GM19468 (cell line): ENCODE data around the gene RIC8B.
"Not testable (repeated sequence)": the region's sequence is repeated elsewhere in the genome, so short reads cannot be mapped to it uniquely, and the experiment has no call there.

Experiments
- ATAC-seq: cut with Tn5 transposase; IDR thresholded peaks from one replicate; pipeline ENCODE4 v1.9.1; 2021; ENCODE audit warnings: mild to moderate bottlenecking, moderate library complexity, moderate number of reproducible peaks; ENCODE audit not compliant: unreplicated experiment; ENCODE audit errors: extremely low read depth

Gene RIC8B

DNA sequence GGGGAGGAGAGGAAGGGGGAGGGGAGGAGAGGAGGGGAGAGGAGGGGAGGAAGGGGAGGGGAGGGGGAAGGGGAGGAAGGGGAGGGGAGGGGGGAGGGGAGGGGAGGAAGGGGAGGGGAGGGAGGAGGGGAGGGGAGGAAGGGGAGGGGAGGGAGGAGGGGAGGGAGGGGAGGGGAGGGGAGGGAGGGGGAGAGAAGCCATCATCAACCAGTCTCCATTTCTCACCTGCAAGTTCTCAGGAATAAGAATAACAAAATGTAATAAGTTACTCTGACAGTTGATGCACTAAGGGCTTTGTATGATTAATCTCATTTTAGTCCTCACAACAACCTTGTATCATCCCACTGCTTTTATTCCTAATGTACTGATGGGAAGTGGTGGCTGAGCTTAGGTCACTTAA, 122.1 kb downstream of the RIC8B start:
- no peak for ATAC-seq

DNA sequence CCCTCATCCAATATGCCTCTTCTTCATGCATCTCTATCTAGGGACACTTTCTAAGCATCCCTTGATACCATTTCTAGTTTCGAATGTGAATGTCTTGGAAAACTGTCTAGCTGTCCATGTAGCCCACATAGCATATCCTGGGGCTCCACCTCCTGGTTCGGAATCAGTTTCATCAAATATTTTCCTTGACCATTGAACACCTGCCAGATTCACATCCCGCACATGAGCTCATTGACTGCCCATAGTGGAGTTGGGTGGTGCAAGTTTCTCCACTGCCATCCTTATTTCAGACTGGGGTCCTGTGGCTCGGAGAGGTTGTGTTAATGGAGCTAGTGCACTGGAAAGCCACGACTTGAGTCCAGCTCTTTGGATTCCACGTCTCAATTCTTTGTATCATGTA, 122.6 kb downstream of the RIC8B start:
- no peak for ATAC-seq

DNA sequence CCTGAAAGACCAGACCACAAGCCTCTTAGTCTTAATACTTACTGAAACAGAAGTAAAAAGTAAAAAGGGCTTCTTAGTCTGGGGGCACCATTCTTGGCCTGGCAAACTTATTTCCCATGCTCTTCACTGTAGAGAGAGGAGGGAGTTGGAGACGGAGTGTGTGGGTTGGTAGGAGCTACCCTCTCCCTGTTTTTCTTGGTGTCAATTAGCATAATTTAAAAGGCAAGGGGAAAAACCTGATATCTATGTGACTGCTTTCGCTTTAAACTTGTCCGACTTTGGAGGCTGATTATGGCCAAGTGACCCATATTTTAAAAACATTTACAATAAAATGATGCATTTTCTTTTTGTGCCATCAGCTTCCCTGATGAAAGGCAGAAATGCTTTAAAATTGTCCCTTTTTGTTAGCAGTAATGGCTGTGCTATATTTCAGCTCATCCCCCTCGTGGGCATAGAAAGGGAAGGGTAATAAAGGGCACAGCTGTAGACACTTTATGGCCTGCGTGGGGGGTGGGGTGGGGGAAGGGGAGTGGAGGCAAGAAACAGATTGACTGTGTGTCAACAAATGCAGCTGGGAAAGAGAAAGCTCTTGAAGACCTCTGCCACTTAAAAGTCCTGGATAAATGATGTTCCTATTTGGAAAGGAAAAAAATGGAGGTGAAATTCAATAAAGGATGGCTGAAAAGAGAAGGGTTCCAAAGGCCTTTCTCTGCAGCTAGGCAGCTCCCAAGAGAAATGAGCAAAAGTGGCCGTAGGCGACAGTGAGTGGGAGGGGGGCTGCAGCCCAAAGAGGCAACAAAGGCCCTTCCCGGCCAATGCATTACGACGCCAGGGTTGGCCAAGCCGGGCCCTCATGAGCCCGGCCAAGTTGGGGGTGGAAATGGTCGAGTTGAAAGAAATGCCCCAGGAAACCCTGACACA, 123.8 kb downstream of the RIC8B start:
- ATAC-seq: no peak

DNA sequence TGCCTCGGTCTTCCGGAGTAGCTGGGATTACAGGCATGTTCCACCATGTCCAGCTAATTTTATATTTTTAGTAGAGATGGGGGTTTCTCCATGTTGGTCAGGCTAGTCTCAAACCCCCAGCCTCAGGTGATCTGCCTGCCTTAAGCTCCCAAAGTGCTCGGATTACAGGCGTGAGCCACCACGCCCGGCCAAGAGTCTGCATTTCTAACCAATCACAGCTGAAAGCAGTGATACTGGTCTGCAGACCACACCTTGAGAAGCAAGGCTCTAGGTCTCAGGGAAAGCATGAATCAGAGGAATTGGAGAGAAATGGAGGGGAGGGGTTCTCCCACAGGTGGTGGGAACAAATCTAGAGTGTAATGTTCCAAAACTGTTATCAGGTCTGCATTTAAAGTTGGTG, 126.1 kb downstream of the RIC8B start:
- no peak for ATAC-seq

DNA sequence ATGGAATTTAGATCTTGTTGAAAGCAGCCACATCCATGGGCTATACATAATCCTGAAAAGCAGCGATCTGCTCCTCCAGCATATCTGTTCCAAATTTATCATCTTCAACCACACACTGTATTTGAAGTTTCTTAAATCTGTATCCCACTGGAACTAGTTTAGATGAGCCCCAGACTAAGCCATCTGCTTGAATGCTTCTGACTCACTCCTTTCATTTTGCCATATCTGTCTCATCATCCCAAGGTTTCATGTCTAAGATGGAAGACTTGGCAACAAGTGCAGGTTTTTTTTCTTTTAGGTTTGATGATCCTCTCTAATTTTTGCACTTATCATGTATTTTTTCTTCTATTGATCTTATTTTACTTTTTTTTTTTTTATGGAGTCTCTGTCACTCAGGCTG, 126.8 kb downstream of the RIC8B start:
- ATAC-seq: no peak

DNA sequence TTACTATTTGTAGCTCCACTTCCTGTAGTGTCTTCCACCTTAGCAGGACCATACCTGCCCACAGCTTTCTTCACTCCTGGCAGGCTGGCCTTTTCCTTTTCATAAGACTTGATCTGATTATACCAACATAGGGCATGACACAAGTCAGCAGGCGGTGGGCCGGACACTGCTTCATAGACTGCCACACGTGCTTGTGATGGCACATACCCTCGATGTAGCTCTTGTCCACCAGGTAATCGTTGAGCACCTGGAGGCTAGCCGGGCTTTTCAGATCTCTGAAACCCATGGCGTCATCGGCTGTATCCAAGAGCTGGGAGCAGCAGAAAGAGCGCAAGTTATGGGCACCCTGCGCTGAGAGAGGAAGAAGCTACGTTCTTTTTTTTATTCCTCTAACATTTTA, 127.6 kb downstream of the RIC8B start:
- ATAC-seq: no peak

DNA sequence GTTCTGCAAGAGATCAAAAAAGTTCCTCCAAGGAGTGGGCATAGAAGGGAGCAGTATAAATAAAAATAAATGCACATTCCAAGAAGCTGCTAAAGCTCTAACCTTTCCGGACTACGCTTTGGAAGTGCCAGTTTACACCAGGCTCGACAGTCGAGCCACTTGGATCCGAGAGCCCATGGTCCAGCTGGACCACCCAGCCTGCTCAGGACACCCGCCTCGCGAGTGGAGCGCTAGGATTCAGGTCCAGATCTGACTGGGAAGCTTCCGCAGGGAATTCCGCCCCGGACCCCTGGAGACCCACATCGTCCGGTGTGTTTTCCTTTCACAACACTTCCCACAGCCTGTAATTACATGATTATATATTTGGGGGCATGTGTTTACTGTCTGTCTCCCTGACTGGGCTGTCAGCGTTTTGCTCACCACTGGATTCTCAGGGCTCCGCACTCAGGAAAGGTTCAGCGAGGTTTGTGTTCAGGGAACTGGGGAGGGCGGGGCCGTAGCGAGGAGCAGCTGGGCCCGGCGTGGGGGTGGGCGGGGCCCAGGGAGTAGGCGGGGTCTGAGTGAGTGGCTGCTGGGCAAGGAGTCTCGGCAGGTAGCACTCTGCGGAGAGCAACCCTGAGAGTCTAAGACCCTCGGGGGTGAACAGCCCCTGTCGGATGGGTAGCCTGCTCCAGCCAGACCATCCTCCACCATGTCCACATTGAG, 128.9 kb downstream of the RIC8B start:
- peak; percentile 69 for ATAC-seq

DNA sequence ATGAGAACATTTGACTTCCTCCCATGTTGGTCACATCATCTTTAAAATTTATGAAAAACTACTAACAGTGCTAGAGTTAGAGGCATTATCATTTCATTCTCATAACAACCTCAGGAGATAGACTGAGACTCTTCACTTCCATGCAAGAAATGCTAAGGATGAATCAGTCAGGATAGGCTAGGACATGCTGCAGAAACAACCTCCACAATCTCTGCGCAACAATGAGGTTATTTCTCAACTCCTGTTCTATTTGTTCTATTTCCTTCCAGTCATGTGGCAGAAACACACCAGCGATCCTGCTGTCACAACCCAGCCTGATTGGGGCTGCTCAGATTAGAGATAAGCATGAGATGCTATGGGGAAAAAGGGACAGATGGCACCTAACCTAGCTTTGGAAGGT, 132.2 kb downstream of the RIC8B start:
- ATAC-seq: no peak

DNA sequence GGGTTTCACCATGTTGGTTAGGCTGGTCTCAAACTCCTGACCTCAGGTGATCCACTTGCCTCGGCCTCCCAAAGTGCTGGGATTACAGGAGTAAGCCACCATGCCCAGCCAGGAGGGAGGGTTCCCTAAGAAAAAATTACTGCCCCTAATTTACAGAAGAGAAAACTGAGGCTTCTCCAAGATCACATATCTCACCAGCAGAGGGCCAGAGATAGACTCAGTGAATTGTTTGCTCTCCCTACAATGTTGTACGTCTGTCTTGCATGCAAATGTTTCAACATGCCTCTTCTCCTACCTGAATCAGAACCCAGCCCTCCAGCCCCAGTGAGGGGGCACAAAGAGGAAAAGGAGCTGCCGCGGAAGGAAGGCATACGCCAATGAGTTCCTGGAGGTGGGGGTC, 132.9 kb downstream of the RIC8B start:
- no peak for ATAC-seq

DNA sequence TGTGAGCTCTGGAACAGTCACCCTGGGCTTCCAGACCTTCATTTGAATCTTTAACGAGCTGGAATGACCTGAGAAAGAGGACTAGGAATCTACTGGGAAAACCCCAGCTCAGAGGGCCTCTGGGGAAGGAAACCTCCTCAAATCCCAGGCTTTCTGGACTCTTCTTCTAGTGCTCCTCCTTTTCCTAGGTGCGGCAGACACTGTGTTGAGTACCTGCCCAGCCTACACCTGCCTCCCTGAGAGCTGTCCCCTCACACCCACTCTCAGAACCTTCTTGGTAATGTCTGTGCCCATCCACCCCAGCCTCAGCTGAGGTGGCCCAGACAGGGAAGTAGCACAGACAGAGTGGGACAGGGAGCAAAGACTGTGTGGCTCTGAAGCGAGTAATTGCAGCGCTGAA, 133.4 kb downstream of the RIC8B start:
- no peak for ATAC-seq

DNA sequence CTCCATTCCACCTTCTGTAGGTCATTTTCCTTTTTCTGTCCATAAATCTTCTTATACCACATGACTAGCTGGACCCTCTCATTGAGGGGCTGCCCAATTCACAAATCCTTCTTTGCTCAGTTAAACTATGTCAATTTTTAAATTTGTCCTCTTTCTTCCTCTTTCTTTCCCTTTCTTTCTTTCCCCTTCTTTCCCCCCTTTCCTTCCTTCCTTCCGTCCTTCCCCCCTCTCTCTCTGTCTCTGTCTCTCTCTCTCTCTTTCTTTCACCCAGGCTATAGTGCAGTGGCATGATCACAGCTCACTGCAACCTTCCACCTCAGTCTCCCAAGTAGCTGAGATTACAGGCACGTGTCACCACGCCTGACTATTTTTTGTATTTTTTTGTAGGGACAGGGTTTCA, 134.1 kb downstream of the RIC8B start:
- ATAC-seq: no peak

DNA sequence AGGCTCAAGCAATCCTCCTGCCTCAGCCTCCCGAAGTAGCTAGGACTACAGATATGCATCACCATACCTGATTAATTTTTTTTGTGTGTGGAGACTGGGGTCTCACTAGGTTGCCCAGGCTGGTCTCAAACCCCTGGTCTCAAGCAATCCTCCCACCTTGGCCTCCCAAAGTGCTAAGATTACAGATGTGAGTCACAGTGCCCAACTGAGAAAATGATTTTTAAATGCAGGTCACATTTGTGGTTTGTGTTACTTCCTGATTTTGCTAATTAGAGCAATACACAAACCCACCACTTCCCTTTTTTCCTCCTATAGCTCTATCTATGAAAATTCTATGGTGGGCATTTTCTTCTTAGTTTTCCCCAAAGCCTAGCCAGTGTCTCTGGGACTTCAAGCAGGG, 135.7 kb downstream of the RIC8B start:
- peak; percentile 49 for ATAC-seq

DNA sequence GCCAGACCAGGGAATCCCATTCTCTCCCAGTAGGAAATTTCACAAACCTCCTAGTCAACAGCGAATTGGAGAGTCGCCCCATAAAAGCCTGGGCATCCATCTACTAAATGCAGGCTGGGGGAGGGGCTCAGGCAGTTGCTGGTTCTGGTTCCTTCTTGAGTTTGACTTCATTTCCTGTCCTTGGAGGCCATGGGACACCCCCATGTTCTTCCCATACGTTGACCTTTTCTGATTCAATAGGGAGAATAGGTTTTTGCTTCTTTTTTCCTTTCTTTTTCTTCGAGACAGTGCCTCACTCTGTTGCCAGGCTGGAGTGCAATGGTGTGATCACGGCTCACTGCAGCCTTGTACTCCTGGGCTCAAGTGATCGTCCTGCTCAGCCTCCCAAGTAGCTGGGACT, 137.1 kb downstream of the RIC8B start:
- no peak for ATAC-seq

DNA sequence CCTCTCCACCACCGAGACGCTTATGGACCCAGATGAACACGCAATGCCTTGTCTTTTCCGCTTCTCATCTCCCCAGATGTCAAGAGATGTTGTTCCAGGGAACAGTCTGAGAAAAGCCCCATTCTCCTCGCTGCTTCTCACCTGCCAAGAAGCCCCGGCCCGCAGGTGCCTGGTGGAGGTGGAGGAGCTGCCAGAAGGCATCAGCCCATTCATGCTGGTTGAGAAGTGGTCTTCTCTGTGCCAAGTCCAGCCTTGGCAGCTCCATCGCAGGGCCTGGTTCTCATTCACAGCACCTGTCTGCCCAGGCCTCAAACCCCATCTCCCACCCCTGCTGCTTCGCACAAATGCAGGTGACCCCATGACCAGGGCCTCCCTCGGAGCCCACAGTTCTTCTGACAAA, 139.0 kb downstream of the RIC8B start:
- no peak for ATAC-seq

DNA sequence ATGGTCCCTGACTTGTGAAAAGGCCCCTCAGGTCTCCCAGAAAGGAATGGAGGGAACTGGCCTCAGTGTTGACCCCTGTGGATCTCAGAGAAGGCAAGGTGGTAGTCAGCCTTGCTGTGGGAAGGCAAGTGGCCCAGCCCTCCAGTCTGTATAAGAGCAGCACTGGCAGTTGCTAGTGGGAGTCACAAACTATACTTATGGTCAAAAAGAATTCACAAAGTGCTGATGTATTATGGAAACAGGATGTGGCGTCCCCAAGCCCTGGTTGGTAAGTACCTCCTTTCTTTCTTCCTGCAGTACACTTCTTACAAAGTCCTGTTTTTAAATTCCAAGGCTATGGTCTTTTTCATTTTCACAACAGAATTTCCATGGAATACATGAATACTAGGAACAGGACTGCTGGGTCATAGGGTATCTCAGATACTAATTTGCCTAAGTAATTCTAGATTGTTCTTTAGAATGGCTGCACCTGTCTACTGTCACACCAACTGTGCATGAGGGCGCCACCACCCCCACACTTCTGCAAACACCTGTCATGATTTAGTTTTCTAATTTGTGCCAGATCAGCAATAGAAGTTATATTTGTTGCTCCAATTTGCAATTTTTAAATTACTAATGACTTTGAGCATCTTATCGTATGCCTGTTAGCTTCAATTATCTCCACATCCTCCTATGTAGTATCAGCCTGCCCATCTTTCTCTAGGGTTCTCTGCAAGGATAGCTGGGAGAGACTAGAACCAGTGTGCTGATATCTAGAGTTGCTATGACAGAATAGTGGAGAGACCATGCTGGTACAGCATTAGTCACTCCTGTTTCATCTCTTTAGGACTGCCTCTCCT, 140.5 kb downstream of the RIC8B start:
- ATAC-seq: peak; percentile 44

DNA sequence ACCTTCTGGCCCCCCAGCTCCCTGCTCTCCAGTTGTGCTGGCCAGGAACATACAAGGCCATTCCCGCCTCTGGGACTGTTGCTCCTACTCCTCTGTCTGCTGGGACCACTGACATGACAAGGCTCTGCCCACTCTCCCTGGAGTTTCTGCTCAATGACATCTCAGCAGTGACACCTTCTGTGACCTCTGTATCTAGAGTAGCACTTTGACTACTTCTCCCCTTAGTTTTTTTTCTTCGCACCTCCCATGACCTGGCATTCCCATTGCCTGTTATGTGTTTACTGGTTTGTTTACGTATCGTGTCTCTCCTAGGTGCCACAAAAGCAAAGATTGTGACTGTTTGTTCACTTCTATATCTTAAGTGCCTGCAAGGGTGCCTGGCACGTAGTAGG, 141.1 kb downstream of the RIC8B start:
- no peak for ATAC-seq

DNA sequence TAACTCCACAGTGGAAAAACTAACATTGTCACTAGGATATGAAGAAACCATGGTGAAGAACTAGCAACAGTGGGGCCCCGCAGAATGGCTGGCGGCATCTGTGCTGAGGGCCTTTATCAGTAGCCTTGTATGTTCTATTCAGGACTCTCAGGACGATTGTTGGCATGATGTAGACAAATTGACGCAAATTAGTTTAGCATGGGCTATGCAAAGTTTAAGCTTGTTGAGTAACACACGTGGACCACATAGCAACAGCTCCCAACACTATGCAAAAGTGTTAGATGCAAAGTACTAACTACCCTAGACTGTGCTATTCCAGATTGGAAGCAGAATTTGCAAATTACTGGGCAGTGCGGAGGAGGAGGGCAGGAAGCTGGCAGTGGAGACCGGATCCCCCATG, 143.0 kb downstream of the RIC8B start:
- no peak for ATAC-seq

DNA sequence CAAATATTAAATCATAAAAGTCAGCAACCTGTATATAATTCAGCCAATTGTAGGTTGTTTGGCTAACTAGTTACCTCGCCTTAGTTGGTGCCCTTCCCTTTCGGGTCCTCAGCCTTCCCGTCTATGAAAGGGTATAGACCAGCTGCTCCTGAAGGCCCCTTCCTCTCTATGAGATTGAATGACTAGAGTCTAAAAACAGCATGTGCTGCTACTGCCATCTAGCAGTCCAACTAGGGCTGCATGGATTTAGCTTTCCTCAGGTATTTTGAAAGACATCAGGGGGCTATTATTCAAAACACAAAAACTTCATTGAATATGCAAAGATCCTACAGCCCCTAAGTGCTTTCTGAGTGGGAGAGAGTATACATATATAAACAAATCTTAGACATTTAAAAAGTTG, 144.3 kb downstream of the RIC8B start:
- no peak for ATAC-seq

DNA sequence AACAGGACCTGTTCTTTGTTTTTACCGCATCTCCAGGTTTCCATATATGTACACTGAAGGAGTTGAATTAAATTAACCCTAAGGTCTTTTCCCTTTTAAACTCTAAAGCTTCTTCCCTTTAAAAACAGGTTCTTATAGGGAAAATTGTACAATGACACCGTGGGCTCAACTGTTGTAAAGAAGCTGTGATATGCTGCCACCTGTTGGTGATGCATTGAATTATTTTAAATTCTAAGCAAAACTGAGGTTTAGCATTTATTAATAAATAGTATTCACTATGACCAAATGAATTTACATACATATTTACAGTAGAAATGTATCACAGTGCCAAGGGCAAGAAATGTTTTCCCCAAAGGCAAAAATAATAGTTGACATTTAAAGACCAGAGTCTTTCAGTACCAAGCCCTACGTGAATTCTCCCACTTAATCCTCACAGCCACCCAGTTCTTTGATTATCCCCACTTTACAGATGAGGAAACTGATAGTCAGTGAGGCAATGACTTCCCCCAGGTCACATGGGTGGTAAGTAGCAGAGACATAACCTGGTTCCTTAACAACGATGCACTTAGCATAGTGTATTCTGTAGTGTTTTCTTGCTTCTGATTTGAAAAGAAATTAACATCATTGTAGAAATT, 145.5 kb downstream of the RIC8B start:
- no peak for ATAC-seq

DNA sequence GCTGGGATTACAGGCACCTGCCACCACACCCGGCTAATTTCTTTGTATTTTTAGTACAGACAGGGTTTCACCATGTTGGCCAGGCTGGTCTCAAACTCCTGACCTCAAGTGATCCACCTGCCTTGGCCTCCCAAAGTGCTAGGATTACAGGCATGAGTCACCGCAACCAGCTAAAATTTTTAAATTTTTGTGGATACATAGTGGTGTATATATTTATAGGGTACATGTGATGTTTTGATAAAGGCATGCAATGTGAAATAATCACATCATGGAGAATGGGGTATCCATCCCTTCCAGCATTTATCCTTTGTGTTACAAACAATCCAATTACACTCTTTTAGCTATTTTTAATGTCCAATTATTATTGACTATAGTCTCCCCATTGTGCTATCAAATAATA, 147.5 kb downstream of the RIC8B start:
- not testable (repeated sequence) for ATAC-seq
